Peyer's patch (tissue), 4 donors: ENCODE data around the gene CITED4.

Experiments used
- CTCF ChIP-seq, 6 experiments: fragments of 450-650 bp in 4 of 6; fragments of 200-600 bp in 2 of 6; sonication (generic) in 1 of 6; IDR thresholded peaks; one replicate each; pipeline ENCODE4 v1.5.1; 2017 to 2019; ENCODE audit warnings: antibody characterized with exemption in 6 of 6, mild to moderate bottlenecking in 3 of 6, moderate library complexity in 1 of 6
- POLR2A ChIP-seq, 2 donors: fragments of 450-650 bp; IDR thresholded peaks; one replicate each; pipeline ENCODE4 v1.5.1; 2017; ENCODE audit warnings: antibody characterized with exemption in 2 of 2, mild to moderate bottlenecking in 2 of 2, moderate library complexity in 2 of 2

- no peak for TF ChIP-seq POLR2A (IDR thresholded peaks at IDR 0.05)
- no peak for TF ChIP-seq CTCF (IDR thresholded peaks at IDR 0.05)
Observed at GRCh38 chr1:40825435-40825788, 36.8 kb downstream of the CITED4 start.
